Activated T-cell treated with anti-CD3 and anti-CD28 coated beads for 4 hours (primary cell): ENCODE results near the gene SHH.

Experiments used
- DNase-seq: peaks from one replicate; pipeline ENCODE4 v3.0.0-alpha.2; 2020

Gene SHH

DNA sequence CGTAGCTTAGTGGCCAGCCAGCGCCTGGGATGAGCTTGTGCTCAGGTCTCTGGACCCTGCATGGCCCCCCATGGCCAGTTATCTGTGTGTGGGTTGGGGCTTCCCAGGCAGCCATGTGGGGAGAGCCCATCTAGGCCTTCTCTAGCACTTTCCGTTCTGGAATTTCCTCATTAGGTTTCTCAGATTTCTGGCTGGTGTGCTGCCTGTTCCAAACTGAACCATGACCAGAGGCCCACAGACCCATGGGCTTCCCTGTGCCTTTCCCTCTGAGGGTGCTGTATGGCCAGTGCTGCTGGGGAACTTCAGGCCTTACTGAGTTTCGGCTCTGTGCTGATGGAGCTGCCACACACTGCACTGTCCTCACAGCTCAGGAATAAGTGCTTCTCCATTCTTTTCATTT lies 50.2 kb downstream of the SHH start:
- DNase-seq, result no peak

DNA sequence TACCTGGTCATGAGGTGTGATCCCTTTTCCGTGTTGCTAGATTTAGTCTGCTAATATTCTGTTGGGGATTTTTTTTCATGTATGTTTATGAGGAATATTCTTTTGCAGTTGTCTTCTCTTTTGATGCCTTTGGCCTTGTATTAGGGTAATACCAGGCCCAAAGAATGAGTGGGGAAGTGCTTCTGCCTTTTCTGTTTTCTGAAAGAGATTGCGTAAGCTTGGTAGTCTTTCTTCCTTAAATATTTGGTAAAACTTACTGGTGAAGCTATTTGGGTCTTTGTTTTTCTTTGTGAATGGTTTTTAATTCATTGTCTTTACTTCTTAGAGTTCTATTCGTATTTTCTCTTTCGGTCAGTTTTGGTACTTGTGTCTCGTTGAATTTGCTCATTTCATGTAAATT lies 51.1 kb downstream of the SHH start:
- DNase-seq, result no peak

DNA sequence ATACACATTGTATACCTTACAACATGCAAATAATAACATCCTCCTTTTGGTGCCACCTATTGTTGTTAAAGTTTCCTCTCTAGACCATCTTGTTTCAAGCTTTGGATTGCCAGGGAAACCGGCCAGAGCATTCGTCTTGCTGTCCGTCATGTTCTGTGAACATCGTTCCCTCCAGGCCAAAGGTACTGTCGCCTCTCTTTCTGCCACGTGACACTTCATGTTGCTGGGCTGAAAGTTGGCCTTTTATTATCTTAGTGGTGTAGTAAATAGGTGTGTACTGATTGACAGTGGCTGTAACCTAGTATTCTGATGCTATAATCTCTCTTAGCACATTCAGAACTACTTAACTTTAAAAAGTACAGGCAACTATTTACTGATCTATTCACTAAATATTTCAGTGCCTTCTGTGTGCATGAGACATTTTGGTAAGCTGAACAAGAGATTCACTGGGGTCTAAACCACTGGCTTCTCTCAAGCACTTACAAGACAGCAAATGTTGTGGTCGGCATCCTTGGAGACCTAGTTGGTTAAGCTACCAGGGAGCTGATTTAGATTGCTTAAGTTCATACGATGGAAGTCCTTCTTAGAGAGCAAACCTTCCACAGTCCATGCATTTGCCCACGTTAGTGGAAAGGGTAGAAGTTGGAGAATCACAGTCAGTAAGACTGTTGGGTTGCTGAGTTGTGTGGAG lies 52.4 kb downstream of the SHH start:
- DNase-seq, result no peak

DNA sequence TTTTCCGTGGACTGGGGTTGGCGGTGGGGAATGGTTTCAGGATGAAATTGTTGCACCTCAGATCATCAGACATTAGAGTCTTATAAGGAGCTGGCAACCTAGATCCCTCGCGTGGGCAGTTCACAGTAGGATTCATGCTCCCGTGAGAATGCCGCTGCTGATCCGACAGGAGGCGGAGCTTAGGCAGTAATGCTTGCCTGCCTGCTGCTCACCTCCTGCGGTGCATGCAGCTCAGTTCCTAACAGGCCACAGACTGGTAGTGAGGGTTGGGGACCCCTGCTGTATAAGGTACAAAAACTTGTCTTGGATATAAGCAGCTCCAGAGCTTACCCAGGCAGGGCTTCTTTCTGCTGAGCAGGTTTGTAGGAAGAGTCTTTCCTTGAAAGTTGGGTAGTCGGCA lies 53.9 kb downstream of the SHH start:
- no peak for DNase-seq

DNA sequence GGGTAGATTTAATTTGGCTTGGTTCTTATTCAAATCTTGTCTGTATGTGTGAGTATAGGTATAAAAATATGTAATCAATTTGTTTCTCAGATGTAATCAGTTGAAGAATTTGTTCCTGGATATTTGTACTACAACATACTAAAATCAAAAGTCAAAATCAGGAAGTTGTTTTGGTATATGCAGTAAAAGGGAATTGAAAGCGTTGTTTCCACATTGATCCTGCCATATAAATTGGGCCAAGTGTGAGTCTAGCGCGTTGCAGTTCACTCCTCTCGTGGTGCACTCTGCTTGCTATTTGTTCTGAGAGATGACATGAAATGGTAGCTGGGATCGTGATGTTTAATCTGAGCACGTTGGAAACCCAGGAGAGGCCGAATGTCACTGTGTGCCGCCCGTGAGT lies 55.9 kb downstream of the SHH start:
- DNase-seq, result no peak

DNA sequence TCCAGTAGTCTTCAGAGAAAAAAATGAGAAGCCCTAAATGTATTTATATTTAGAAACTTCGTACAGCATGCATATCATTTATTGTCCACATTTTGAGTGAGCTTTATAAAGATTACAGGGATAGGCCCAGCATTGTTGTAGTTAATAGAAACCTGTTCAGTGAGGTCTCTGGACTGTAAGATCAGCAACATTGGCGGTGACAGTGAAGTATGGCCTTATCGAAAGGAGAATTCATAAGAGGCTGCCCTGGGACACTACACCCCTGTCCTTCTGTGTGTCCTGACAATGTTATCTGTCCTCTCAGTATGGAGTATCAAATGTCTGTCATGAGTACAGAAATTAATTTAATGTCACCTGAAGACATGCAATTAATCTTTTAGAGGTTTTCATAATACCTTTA lies 57.2 kb downstream of the SHH start:
- no peak for DNase-seq

DNA sequence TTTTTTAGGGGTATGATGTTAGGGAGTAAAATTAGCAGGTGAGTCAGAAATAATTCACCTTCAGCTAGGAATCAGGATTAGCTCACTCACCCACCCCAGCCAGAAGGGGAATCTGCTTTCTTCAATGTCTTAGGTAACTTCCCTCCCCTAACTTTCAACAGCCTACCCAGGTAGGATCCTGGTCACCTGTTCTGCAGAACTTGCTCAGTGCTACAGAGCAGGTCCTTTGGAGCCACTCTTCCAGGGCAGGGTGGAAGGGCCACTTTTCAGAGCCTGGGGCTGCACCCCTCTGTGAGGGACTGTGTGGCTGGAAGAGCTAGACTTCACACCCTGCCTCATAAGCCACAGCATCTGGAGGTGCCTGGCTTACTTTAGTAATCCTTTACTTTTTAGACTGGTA lies 58.1 kb downstream of the SHH start:
- DNase-seq, result no peak

DNA sequence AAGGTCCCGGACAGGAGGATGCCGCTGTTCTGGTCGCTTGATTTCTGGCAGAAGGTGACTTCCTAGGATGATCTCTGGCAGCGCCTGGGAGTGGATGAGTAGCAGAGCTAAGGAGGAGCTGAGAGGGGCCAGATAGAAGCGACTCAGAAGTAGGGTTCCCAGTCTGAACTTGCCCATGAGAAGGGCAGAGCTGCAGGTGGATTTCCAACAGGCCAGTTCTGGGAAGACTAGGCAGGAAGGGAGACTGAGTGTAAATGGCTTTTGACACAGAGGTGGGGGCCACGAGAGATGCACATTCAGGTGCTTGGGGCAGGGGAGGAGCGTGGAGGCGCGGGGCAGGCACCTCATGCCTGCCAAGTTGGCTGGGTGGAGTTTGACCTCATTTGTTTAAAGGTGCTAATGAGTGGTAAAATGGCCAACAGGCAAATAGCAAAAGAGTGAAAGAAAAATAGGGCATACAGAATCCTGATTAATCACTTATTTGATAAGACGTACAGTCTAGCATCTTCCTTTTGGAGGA lies 58.8 kb downstream of the SHH start:
- DNase-seq, result no peak

DNA sequence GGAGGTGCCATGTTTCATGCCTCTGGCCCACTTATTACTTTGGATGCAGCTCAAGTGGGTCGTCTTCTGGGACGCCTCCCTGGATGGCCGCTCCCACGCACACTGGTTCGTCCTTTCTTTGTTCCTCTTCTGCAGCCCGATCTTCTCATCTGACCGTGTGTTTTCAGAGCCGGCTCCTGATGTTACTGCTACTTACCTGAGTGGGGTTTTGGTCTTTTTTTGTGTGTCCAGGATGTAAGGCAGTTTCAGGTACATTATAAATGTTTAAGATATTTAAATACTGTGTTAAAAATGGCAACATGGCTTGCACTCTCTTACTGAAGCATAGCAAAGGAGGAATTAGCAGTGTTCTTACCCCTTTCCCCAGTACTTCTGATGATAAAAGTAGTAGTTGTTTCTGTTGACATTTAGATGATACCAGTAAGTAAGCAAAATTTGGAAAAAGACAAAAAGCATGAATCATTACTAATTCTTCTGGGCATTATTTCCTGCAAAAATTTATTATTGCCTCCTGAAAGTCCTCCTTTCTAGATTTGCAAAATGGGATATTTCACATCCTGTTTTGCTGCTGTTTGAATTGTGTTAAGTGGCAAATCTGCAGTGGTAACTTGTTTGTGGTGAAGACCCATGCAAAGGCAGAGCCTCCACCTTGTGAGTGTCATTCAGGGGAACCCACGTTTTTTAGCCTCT lies 59.4 kb downstream of the SHH start:
- DNase-seq, result no peak

DNA sequence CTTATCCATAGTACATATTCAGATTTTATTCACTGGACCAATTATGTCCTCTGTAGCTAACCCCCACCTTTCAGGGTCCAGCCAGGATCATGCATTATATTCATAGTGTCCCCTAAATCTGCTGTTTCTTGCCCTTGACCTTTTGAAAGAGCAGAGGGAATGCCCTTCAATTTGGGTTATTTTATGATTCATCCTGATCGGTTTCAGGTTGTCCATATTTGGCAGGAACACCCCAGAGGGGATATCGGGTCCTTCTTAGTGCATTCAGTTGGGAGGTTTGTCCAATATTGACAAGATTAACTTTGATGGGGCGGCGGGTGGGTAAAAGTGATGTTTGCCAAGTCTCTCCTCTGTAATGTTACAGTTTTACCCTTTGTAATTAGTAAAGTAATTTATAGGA lies 60.9 kb downstream of the SHH start:
- DNase-seq, result no peak

DNA sequence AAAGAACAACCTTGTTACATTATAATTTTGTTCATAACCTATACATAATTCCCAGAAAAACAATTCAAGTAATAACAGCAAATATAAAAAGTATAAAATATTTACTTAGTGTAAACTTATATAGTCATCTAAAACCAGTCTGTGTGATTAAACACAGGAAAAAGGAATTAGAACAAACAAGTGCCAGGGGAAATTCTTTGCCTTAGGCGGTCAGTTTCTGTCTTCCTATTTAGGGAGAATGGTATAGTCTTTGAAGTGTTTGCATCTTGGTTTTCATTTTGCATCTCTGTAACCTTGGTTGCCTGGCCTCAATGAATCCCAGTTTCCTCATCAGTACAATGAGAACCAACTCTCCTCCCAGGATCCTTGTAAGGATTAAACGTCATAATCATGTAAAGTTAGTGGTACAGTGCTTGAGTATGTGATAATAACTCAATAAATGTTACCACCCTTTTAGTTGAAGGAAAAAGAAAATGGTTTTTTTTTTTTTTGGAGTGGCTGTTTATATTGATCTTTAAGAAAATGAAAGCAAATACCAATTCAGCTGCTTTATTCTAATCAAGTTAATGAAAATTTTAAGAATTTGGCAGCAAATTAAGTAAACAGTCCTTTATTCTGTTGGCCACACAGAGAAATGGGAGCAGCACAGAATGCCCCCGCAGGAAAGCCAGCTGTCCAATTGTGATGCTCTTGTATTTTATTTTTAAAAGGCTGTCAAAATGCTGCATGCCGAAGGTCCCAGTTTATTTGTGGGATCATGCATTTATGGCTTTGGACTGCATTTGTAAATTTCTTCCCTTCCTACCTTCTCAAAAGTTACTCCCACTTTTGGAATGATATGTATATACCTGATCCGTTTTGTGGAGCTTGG lies 61.8 kb downstream of the SHH start:
- no peak for DNase-seq
